Keratinocyte (primary cell): ENCODE data around the gene GOLGA6L9. TPM values are rescaled to one million over a fixed set of nuclear protein-coding genes. Genes with fewer than 3 reads are reported as not detected.
"Not testable (repeated sequence)": the region's sequence is repeated elsewhere in the genome, so short reads cannot be mapped to it uniquely, and the experiment has no call there.

Experiments used
- DNase-seq: peaks from one replicate; pipeline ENCODE4 v3.0.0-alpha.2; 2011; ENCODE audit warnings: low read depth, missing footprints, low spot score
- FAIRE-seq: peaks from 2 replicates; lab custom pipeline; 2011; peaks lifted over from hg19 to GRCh38; lab: Jason Lieb, UNC
- H2AFZ ChIP-seq: 2 replicates; pipeline ENCODE4 v1.6.0; 2012; ENCODE audit warnings: low read length, control low read depth, inconsistent platforms; ENCODE audit not compliant: control insufficient read depth
- H3K27ac ChIP-seq: 2 replicates; pipeline ENCODE4 v1.5.1; 2011; ENCODE audit warnings: low read length; ENCODE audit not compliant: control insufficient read depth, insufficient read depth
- H3K27me3 ChIP-seq: 3 replicates; pipeline ENCODE4 v1.6.0; 2011; ENCODE audit warnings: low read length; ENCODE audit not compliant: control insufficient read depth, insufficient read depth; ENCODE audit errors: extremely low read depth
- H3K36me3 ChIP-seq, 2 experiments: 2 replicates in 1 of 2; 3 replicates in 1 of 2; pipeline ENCODE4 v1.5.1; 2011; ENCODE audit warnings: low read length in 2 of 2, mild to moderate bottlenecking in 1 of 2; ENCODE audit not compliant: control insufficient read depth in 2 of 2, insufficient read depth in 2 of 2; ENCODE audit errors: extremely low read depth in 1 of 2
- H3K4me1 ChIP-seq: 3 replicates; pipeline ENCODE4 v1.5.1; 2011; ENCODE audit warnings: low read length; ENCODE audit not compliant: control insufficient read depth, insufficient read depth; ENCODE audit errors: extremely low read depth
- H3K4me2 ChIP-seq: 3 replicates; pipeline ENCODE4 v1.6.0; 2011; ENCODE audit warnings: low read depth, low read length; ENCODE audit not compliant: control insufficient read depth, insufficient read depth; ENCODE audit errors: extremely low read depth
- H3K4me3 ChIP-seq, 3 experiments: fragments of 200-600 bp in 1 of 3; sonication (generic) in 1 of 3; 2 replicates in 2 of 3; 3 replicates in 1 of 3; pipeline ENCODE4 v1.5.1; 2011 to 2016; ENCODE audit warnings: low read length in 3 of 3, mild to moderate bottlenecking in 3 of 3, control low read depth in 2 of 3, inconsistent platforms in 1 of 3, low read depth in 1 of 3, mixed read lengths in 1 of 3, mixed run types in 1 of 3, moderate library complexity in 1 of 3; ENCODE audit not compliant: control insufficient read depth in 2 of 3, insufficient read depth in 2 of 3; ENCODE audit errors: extremely low read depth in 1 of 3
- H3K79me2 ChIP-seq: 2 replicates; pipeline ENCODE4 v1.6.0; 2012; ENCODE audit warnings: low read length; ENCODE audit not compliant: control insufficient read depth, insufficient read depth
- H3K9ac ChIP-seq: 3 replicates; pipeline ENCODE4 v1.6.0; 2011; ENCODE audit warnings: low read length; ENCODE audit not compliant: control insufficient read depth, insufficient read depth; ENCODE audit errors: extremely low read depth
- H3K9me1 ChIP-seq: 3 replicates; pipeline ENCODE4 v1.6.0; 2011; ENCODE audit warnings: low read length; ENCODE audit not compliant: control insufficient read depth, insufficient read depth; ENCODE audit errors: extremely low read depth
- H3K9me3 ChIP-seq: 2 replicates; pipeline ENCODE4 v1.5.1; 2012; ENCODE audit warnings: low read depth, low read length; ENCODE audit not compliant: control insufficient read depth
- H4K20me1 ChIP-seq: 3 replicates; pipeline ENCODE4 v1.6.0; 2011; ENCODE audit warnings: low read length; ENCODE audit not compliant: control insufficient read depth, insufficient read depth; ENCODE audit errors: extremely low read depth
- dilution Hi-C: fragments of 300-500 bp; cut with MboI; formaldehyde crosslinking; loops from one replicate; pipeline ENCODE4 v1.7.0; 2020; ENCODE audit warnings: low sequenced_read_pairs; ENCODE audit not compliant: extremely low pct_ligation_motif_present
- polyA plus RNA-seq, 5 experiments: library from polyadenylated mRNA; depleted of rRNA in 3 of 5; stranded (reverse) in 3 of 5; stranded (forward) in 1 of 5; unstranded in 1 of 5; fragments of >200 nt; gene quantifications; 1 replicate in 1 of 5; 2 replicates in 3 of 5; 3 replicates in 1 of 5; pipeline versions ENCODE4 v1.2.1 to v1.2.3, GENCODE V29; 2011 to 2012; ENCODE audit warnings: missing spikeins in 2 of 5, low read depth in 1 of 5, low replicate concordance in 1 of 5

GOLGA6L9 gene
- polyA plus RNA-seq, 1 donor (not counting 4 experiments of a cell fraction or from before 2014, with no cell fraction given) = 3.1 TPM

DNA sequence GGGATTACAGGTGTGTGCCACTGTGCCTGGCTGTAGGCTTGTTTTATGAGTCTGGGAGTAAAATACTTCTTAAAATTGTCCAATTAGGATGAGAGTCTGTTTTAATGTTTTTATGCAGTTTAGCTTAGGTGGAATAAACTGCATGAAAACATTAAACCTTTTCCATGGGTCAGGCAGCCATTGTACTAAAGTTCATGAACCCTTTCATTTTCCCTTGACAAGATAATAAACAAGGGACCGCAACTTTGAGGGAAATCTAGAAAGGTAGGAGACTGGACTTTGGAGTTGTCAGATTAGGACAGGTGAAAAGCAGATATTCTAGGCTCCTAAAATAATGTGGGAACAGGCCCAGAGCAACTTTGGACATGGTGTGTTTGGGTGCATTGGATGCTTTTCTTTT lies 27.3 kb upstream of the GOLGA6L9 start:
- H2AFZ ChIP-seq, DNase-seq, H3K27ac ChIP-seq, H3K4me3 ChIP-seq, H3K79me2 ChIP-seq, H3K4me1 ChIP-seq, H3K9me1 ChIP-seq, H3K4me2 ChIP-seq, H3K9me3 ChIP-seq, FAIRE-seq, H3K27me3 ChIP-seq, H3K9ac ChIP-seq, H4K20me1 ChIP-seq, H3K36me3 ChIP-seq, dilution Hi-C loops: not testable (repeated sequence)

GRCh38 chr15:82406211-82406610 lies 23.4 kb upstream of the GOLGA6L9 start:
- H2AFZ ChIP-seq, H4K20me1 ChIP-seq, H3K9ac ChIP-seq, DNase-seq, H3K27ac ChIP-seq, FAIRE-seq, H3K9me3 ChIP-seq, dilution Hi-C loops, H3K4me1 ChIP-seq, H3K4me2 ChIP-seq, H3K27me3 ChIP-seq, H3K79me2 ChIP-seq, H3K9me1 ChIP-seq, H3K36me3 ChIP-seq, H3K4me3 ChIP-seq: not testable (repeated sequence)

- H3K79me2 ChIP-seq, H4K20me1 ChIP-seq, FAIRE-seq, H2AFZ ChIP-seq, dilution Hi-C loops, H3K4me3 ChIP-seq, H3K9me1 ChIP-seq, H3K9me3 ChIP-seq, H3K4me2 ChIP-seq, DNase-seq, H3K27me3 ChIP-seq, H3K36me3 ChIP-seq, H3K27ac ChIP-seq, H3K9ac ChIP-seq, H3K4me1 ChIP-seq: not testable (repeated sequence)
Measured at GRCh38 chr15:82410306-82410705, 19.3 kb upstream of the GOLGA6L9 start.

GRCh38 chr15:82411595-82411994 lies 18.0 kb upstream of the GOLGA6L9 start:
- H3K27me3 ChIP-seq, DNase-seq, H3K27ac ChIP-seq, H3K9ac ChIP-seq, H3K79me2 ChIP-seq, H3K9me1 ChIP-seq, H3K4me1 ChIP-seq, H3K36me3 ChIP-seq, FAIRE-seq, H3K4me2 ChIP-seq, H4K20me1 ChIP-seq, dilution Hi-C loops, H3K9me3 ChIP-seq, H2AFZ ChIP-seq, H3K4me3 ChIP-seq: not testable (repeated sequence)

DNA sequence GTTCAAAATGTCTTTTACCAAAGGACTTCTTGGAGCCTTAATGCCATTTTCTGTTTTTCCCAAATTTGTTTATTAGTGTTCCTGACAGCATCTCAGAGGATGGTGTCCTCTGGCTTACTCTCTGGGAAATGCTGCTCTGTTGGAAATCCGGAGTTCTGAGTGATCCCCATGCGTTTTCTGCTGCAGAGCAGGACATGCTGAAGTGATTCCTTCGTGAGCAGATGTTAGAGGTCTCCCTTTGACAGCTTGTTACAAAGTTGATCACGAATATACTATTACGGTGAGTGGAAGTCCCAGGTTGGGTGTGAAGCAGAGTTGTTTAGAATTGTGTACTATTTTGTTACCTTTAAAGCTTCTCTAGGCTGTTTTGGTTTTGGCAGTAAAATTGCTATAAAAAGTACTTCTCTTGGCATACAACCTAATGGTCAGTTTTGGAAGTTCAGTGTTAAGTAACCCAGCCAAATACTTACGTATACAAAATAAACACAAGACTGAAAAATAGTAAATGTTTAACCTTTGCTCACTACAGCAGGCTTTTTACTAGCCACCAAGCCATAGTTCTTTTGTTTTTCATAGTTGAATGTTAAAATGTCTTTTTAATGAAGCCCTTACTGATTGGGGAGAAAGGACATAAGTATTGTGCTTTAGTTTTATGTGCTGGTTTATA lies 15.0 kb upstream of the GOLGA6L9 start:
- H3K4me2 ChIP-seq, H3K27ac ChIP-seq, H2AFZ ChIP-seq, DNase-seq, H3K4me1 ChIP-seq, H3K4me3 ChIP-seq, FAIRE-seq, H3K36me3 ChIP-seq, H3K9ac ChIP-seq, H3K9me1 ChIP-seq, H3K9me3 ChIP-seq, H3K79me2 ChIP-seq, H4K20me1 ChIP-seq, H3K27me3 ChIP-seq, dilution Hi-C loops: not testable (repeated sequence)
